Astrocyte of the spinal cord (primary cell): Measurements from ENCODE around the gene FBP2.

ENCODE experiments used
- DNase-seq: peaks from one replicate; pipeline ENCODE4 v3.0.0; 2011; ENCODE audit warnings: low read depth, low spot score
- H3K4me3 ChIP-seq: 2 replicates; pipeline ENCODE4 v1.5.1; 2011; ENCODE audit warnings: low read depth, mild to moderate bottlenecking, low read length, moderate library complexity
- CTCF ChIP-seq: IDR thresholded peaks from 2 replicates; pipeline ENCODE4 v1.5.1; 2012; ENCODE audit warnings: low read depth, mild to moderate bottlenecking, low read length, inconsistent platforms
- in situ Hi-C: cut with HindIII; loops from 2 replicates; pipeline ENCODE4 v1.10.0; 2017; ENCODE audit warnings: low sequenced_read_pairs

Gene FBP2

GRCh38 chr9:94610181-94610606 lies 16.6 kb upstream of the FBP2 start:
- no peak overlapping the region for H3K4me3 ChIP-seq
- DNase-seq, result no peak
- in situ Hi-C loops, result no loop called here
- TF ChIP-seq CTCF, result no peak

- DNase-seq, result no peak
- TF ChIP-seq CTCF, result no peak
- in situ Hi-C loops, result no loop called here
- H3K4me3 ChIP-seq, result no peak overlapping the region
Observed at GRCh38 chr9:94607423-94607691, 13.7 kb upstream of the FBP2 start.

GRCh38 chr9:94606646-94607422 lies 13.2 kb upstream of the FBP2 start:
- no peak for DNase-seq
- TF ChIP-seq CTCF, result no peak
- in situ Hi-C loops, result no loop called here
- H3K4me3 ChIP-seq, result no peak overlapping the region

- in situ Hi-C loops, result no loop called here
- peak; percentile 47 for DNase-seq
- H3K4me3 ChIP-seq, result no peak overlapping the region
Observed at GRCh38 chr9:94603259-94604160, 9.9 kb upstream of the FBP2 start.

GRCh38 chr9:94602666-94603065 lies 9.0 kb upstream of the FBP2 start:
- no peak overlapping the region for H3K4me3 ChIP-seq
- DNase-seq, result no peak
- no peak for TF ChIP-seq CTCF
- in situ Hi-C loops, result no loop called here

More at GRCh38 chr9:94603259-94604160, 9.9 kb upstream of the FBP2 start:
- peak; percentile 73 for TF ChIP-seq CTCF

- H3K4me3 ChIP-seq, result no peak overlapping the region
- in situ Hi-C loops, result no loop called here
- no peak for DNase-seq
- no peak for TF ChIP-seq CTCF
Observed at GRCh38 chr9:94600715-94601114, 7.1 kb upstream of the FBP2 start.
